Measurements from ENCODE around the gene IRF2BP1. TPM values are rescaled to one million over a fixed set of nuclear protein-coding genes. Genes with fewer than 3 reads are reported as not detected.

The IRF2BP1 gene
- total RNA-seq, 4 donors from 2014 or later, result 25.2 to 53.3 (median 36.2) TPM

GRCh38 chr19:45882652-45883585 is 3.0 kb downstream of the IRF2BP1 start:
- Histone ChIP-seq H3K27ac (peak overlapping the region in 1 of 4 donors; percentile 35), H3K4me3 (peak overlapping the region in 1 of 2 donors; percentile 78), H3K27me3 (no peaks in the 10 kb centered on the region), H3K9me3 (no peaks in the 10 kb centered on the region), H3K36me3 (peaks cover 0 to 21% of the 10 kb centered on the region in 2 donors), H3K4me1 (peaks cover 0 to 53% (median 34%) of the 10 kb centered on the region in 3 donors)
- ATAC-seq, result no peak
- TF ChIP-seq CTCF (IDR thresholded peaks at IDR 0.05) (peak in 3 of 4 experiments; percentile 85 to 92 (median 88)), POLR2AphosphoS5 (IDR thresholded peaks at IDR 0.05) (peak; percentile 35), EP300 (IDR thresholded peaks at IDR 0.05) (no peak)
- WGBS, 2 donors (ENCODE audit: low coverage in 1 of 2), result 17 to 22% methylated on average over 12 to 15 of the region's 47 CpGs

GRCh38 chr19:45881909-45882528 is 3.9 kb downstream of the IRF2BP1 start:
- peaks cover 0 to 52% (median 33%) of the 10 kb centered on the region in 3 donors for H3K4me1 ChIP-seq
- no peak overlapping the region for H3K4me3 ChIP-seq
- TF ChIP-seq POLR2AphosphoS5 (IDR thresholded peaks at IDR 0.05) (no peak), CTCF (IDR thresholded peaks at IDR 0.05) (no peak), POLR2A (IDR thresholded peaks at IDR 0.05) (no peak), EP300 (IDR thresholded peaks at IDR 0.05) (no peak)
- no peak for ATAC-seq
- H3K27me3 ChIP-seq, result peaks cover 8% of the 10 kb centered on the region
- no peaks in the 10 kb centered on the region for H3K9me3 ChIP-seq
- 25 to 38% methylated on average over 1 to 2 of the region's 4 CpGs for WGBS, 2 donors (ENCODE audit: low coverage in 1 of 2)
- H3K27ac ChIP-seq, result no peak overlapping the region
- H3K36me3 ChIP-seq, result peaks cover 0 to 21% of the 10 kb centered on the region in 2 donors

- 68 to 70% methylated on average over 6 to 7 of the region's 10 CpGs for WGBS, 2 donors (ENCODE audit: low coverage in 1 of 2)
- Histone ChIP-seq H3K27me3 (peaks cover 15% of the 10 kb centered on the region), H3K9me3 (no peaks in the 10 kb centered on the region), H3K36me3 (peaks cover 0 to 21% of the 10 kb centered on the region in 2 donors), H3K4me3 (no peak overlapping the region), H3K4me1 (peaks cover 0 to 53% (median 39%) of the 10 kb centered on the region in 3 donors), H3K27ac (no peak overlapping the region)
- ATAC-seq, result no peak
- no peak for TF ChIP-seq EP300 (IDR thresholded peaks at IDR 0.05)
- no peak for TF ChIP-seq CTCF (IDR thresholded peaks at IDR 0.05)
- no peak for TF ChIP-seq POLR2A (IDR thresholded peaks at IDR 0.05)
- no peak for TF ChIP-seq POLR2AphosphoS5 (IDR thresholded peaks at IDR 0.05)
These were observed 4.6 kb downstream of the IRF2BP1 start for GRCh38 chr19:45881082-45881908.

GRCh38 chr19:45879971-45880370 is 6.0 kb downstream of the IRF2BP1 start:
- WGBS, 2 donors (ENCODE audit: low coverage in 1 of 2), result 73 to 100% methylated on average over 1 of the region's 2 CpGs
- peaks cover 0 to 19% of the 10 kb centered on the region in 2 donors for H3K36me3 ChIP-seq
- H3K27me3 ChIP-seq, result peaks cover 17% of the 10 kb centered on the region
- no peak for ATAC-seq
- TF ChIP-seq POLR2A (IDR thresholded peaks at IDR 0.05) (no peak), EP300 (IDR thresholded peaks at IDR 0.05) (no peak), POLR2AphosphoS5 (IDR thresholded peaks at IDR 0.05) (no peak), CTCF (IDR thresholded peaks at IDR 0.05) (no peak)
- peaks cover 0 to 48% (median 34%) of the 10 kb centered on the region in 3 donors for H3K4me1 ChIP-seq
- H3K4me3 ChIP-seq, result no peak overlapping the region
- H3K9me3 ChIP-seq, result no peaks in the 10 kb centered on the region
- H3K27ac ChIP-seq, result no peak overlapping the region
